AG10803 (cell line): ENCODE measurements around the gene UNC5C.
A peak's percentile ranks its signal among the peaks of the same experiment; 100 is the strongest.

Source experiments
- DNase-seq: peaks from one replicate; pipeline ENCODE4 v3.0.0; 2010; ENCODE audit warnings: low read depth
- H3K4me3 ChIP-seq: 2 replicates; pipeline ENCODE4 v1.5.1; 2011; ENCODE audit warnings: mild to moderate bottlenecking, low read length, control low read depth
- CTCF ChIP-seq: conservative IDR thresholded peaks from 2 replicates; pipeline ENCODE4 v1.5.1; 2011; ENCODE audit warnings: mild to moderate bottlenecking, low read length, control low read depth, inconsistent platforms

Gene UNC5C

GRCh38 chr4:95124906-95125504 lies 423.8 kb downstream of the UNC5C start:
- no peak overlapping the region for H3K4me3 ChIP-seq
- TF ChIP-seq CTCF = peak; percentile 78
- DNase-seq = peak; percentile 75

GRCh38 chr4:95122001-95122400 lies 426.8 kb downstream of the UNC5C start:
- no peak overlapping the region for H3K4me3 ChIP-seq
- DNase-seq = no peak

DNA sequence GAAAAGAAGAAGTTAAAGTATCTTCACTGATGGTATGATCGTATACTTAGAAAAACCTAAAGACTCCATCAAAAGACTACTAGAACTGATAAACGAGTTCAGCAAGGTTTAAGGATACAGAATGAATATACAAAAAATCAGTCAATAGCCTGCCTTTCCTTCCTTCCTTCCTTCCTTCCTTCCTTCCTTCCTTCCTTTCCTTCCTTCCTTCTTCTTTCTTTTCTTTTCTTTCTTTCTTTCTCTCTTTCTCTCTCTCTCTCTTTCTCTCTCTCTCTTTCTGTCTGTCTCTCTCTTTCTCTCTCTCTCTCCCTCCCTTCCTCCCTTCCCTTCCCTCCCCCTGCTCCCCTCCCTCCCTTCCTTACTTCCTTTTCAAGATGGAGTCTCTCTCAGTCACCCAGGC lies 428.3 kb downstream of the UNC5C start:
- no peak for TF ChIP-seq CTCF
- no peak for DNase-seq
- no peak overlapping the region for H3K4me3 ChIP-seq

More at GRCh38 chr4:95122001-95122400, 426.8 kb downstream of the UNC5C start:
- no peak for TF ChIP-seq CTCF

GRCh38 chr4:95118497-95118896 lies 430.3 kb downstream of the UNC5C start:
- no peak overlapping the region for H3K4me3 ChIP-seq
- TF ChIP-seq CTCF = no peak
- DNase-seq = no peak

DNA sequence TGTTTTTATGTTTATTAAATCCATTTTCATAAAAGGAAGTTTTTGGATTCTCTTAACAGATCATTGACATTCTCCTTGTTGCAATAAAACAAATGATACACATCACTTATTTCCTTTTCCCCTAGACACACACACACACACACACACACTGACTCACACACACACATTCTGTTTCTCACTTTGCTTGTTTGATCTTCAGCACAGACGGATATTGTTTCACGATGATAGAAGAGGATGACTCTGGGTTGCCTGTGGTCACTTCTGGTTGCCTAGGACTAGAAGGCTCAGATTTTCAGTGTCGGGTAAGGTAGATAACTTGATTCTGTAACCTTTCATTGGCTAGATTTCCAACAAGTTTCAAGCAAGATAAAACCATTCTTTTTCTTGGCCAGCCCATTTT lies 434.3 kb downstream of the UNC5C start:
- DNase-seq = peak; percentile 9
- no peak overlapping the region for H3K4me3 ChIP-seq
- TF ChIP-seq CTCF = no peak
